ENCODE measurements around the gene THEMIS2. TPM values are rescaled to one million over a fixed set of nuclear protein-coding genes. Genes with fewer than 3 reads are reported as not detected.

The THEMIS2 gene
- total and polyA plus RNA-seq, 2 of the 8 experiments (the other 6 are each of a cell fraction or from before 2014, with no cell fraction given), result 12.4 to 28.0 TPM

DNA sequence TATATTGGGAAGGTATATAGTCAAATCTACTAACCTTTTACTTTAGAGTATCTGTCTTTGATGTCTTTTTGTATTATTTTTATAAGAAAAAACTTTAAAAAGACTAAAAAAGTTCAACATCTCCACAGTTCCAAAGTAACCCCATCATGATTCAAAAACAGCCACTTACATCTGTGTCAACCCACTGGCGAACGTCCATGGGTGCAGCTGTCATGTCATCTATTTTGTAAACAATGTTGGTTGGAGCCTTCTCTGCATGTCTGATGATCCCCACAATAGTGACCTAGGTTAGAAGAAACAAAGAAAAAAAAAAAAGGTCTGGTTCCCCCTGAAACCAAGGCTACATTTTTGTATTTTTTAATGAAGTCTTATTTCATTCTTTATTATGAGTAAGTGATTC, 34.4 kb downstream of the THEMIS2 start:
- Histone ChIP-seq H3K23ac (ENCODE audit: insufficient read length) (no peak overlapping the region), H3K27me3 (replicated peaks in 1 of 4; ENCODE audit: control insufficient read depth in 3 of 4, extremely low read depth in 1 of 4, insufficient read depth in 3 of 4, low read length in 3 of 4) (no peaks in the 10 kb centered on the region), H2AK5ac (ENCODE audit: low read depth, low read length) (no peak overlapping the region), H2BK20ac (ENCODE audit: low read length) (no peak overlapping the region), H2BK5ac (ENCODE audit: low read depth, low read length) (no peak overlapping the region), H3K9me3 (ENCODE audit: insufficient read depth in 2 of 2, low read depth in 1 of 2, low read length in 1 of 2) (no peaks in the 10 kb centered on the region), H3K4me1 (replicated peaks in 1 of 4; ENCODE audit: control insufficient read depth in 3 of 4, insufficient read depth in 4 of 4, low read length in 3 of 4) (no peaks in the 10 kb centered on the region), H3K4me2 (ENCODE audit: insufficient read depth in 1 of 2, low read depth in 2 of 2, low read length in 2 of 2) (no peak overlapping the region), H4K5ac (ENCODE audit: insufficient read length, low read depth, low read length) (no peak overlapping the region), H3K56ac (replicated peaks; ENCODE audit: insufficient read length, low read depth, low read length) (no peak overlapping the region), H2AFZ (ENCODE audit: low read length) (no peak overlapping the region), H4K20me1 (replicated peaks in 1 of 2; ENCODE audit: control insufficient read depth in 1 of 2, insufficient read depth in 2 of 2, low read length in 2 of 2) (peaks cover 2 to 3% of the 10 kb centered on the region in 2 experiments), H3K18ac (ENCODE audit: extremely low read depth, low read length) (no peak overlapping the region), H2BK15ac (ENCODE audit: low read length) (no peak overlapping the region), H3K4ac (replicated peaks; ENCODE audit: insufficient read length, low read depth, low read length) (no peak overlapping the region), H3K79me1 (ENCODE audit: low read depth, low read length) (no peaks in the 10 kb centered on the region), H3K14ac (ENCODE audit: insufficient read length) (no peak overlapping the region), H3K23me2 (ENCODE audit: low read depth, low read length) (no peaks in the 10 kb centered on the region), H4K91ac (replicated peaks; ENCODE audit: insufficient read length, low read length) (no peak overlapping the region), H4K8ac (ENCODE audit: extremely low read depth, insufficient read depth, low read length) (no peak overlapping the region), H2BK12ac (ENCODE audit: low read depth, low read length) (no peak overlapping the region), H3K27ac (ENCODE audit: low read depth, low read length) (no peak overlapping the region), H3K36me3 (ENCODE audit: control insufficient read depth in 2 of 4, insufficient read depth in 4 of 4, low read length in 3 of 4) (peaks cover 28 to 98% (median 61%) of the 10 kb centered on the region in 4 experiments), H3K79me2 (ENCODE audit: control insufficient read depth in 1 of 2, insufficient read depth in 2 of 2, low read length in 2 of 2) (peaks cover 0 to 12% of the 10 kb centered on the region in 2 experiments; a peak in 2 of 4 replicates), H3K4me3 (ENCODE audit: extremely low read depth in 1 of 4, insufficient read depth in 2 of 4, low read depth in 3 of 4, low read length in 4 of 4) (no peak overlapping the region), H3K9ac (replicated peaks in 1 of 4; ENCODE audit: extremely low read depth in 1 of 4, low read depth in 3 of 4, low read length in 3 of 4) (no peak overlapping the region), H2BK120ac (replicated peaks; ENCODE audit: low read depth, low read length) (no peak overlapping the region)
- WGBS, 2 experiments (ENCODE audit: extremely low coverage in 1 of 2, insufficient coverage in 1 of 2, insufficient read length in 1 of 2, insufficient replicate concordance in 2 of 2, low coverage in 1 of 2, low lambda C conversion rate in 2 of 2, missing lambda C conversion rate in 1 of 2), result 96% methylated on average over 2 of the region's 2 CpGs; no CpG with 5 or more reads in 1 of the 2 experiments
- POLR2A ChIA-PET (ENCODE audit: partially characterized antibody), result interaction anchor here (0.7 to 3.3 kb wide), 5 partner anchors 8 to 740 kb away, joined by 3 to 18 read pairs (median 3); no protein-coding TSS in a partner anchor
- CTCF ChIA-PET (ENCODE audit: partially characterized antibody), result interaction anchor here (0.6 to 2.5 kb wide), 4 partner anchors 13 to 49 kb away, joined by 3 to 12 read pairs (median 4); no protein-coding TSS in a partner anchor
- no peak for DNase-seq (ENCODE audit: low read depth in 1 of 2, low spot score in 2 of 2)
- no peak for FAIRE-seq
- no peak for TF ChIP-seq JUN (IDR thresholded peaks at IDR 0.05; ENCODE audit: low read depth, low read length)
- no peak for TF ChIP-seq KDM4A (IDR thresholded peaks at IDR 0.05; ENCODE audit: low read depth, low read length, severe bottlenecking)
- TF ChIP-seq KDM5A (IDR thresholded peaks at IDR 0.05; ENCODE audit: low read length), result no peak
- TF ChIP-seq SIN3A (conservative IDR thresholded peaks at IDR 0.05 in 1 of 2, IDR thresholded peaks at IDR 0.05 in 1 of 2; ENCODE audit: low read depth in 1 of 2, low read length in 2 of 2), result no peak
- no peak for TF ChIP-seq GABPA (IDR thresholded peaks at IDR 0.05; ENCODE audit: borderline replicate concordance, insufficient read depth, low read length)
- TF ChIP-seq RFX5 (IDR thresholded peaks at IDR 0.05; ENCODE audit: borderline replicate concordance, low read depth, low read length), result no peak
- no peak for TF ChIP-seq EGR1 (IDR thresholded peaks at IDR 0.05; ENCODE audit: borderline replicate concordance, low read depth, low read length)
- TF ChIP-seq KDM1A (IDR thresholded peaks at IDR 0.05; ENCODE audit: borderline replicate concordance, low read length), result no peak
- TF ChIP-seq BCL11A (IDR thresholded peaks at IDR 0.05; ENCODE audit: low read depth in 2 of 2, low read length in 2 of 2), result no peak
- no peak for TF ChIP-seq CBX8 (IDR thresholded peaks at IDR 0.05; ENCODE audit: borderline replicate concordance, low read depth, low read length)
- TF ChIP-seq, protein P1, sequence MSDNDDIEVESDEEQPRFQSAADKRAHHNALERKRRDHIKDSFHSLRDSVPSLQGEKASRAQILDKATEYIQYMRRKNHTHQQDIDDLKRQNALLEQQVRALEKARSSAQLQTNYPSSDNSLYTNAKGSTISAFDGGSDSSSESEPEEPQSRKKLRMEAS (IDR thresholded peaks at IDR 0.05), result no peak
- no peak for TF ChIP-seq RXRA (IDR thresholded peaks at IDR 0.05; ENCODE audit: insufficient read depth, low read depth, low read length)
- TF ChIP-seq RAD21 (IDR thresholded peaks at IDR 0.05 in 1 of 2, conservative IDR thresholded peaks at IDR 0.05 in 1 of 2; ENCODE audit: low read depth in 2 of 2, low read length in 2 of 2), result no peak
